Measurements from ENCODE around the gene SUSD2. TPM values are rescaled to one million over a fixed set of nuclear protein-coding genes. Genes with fewer than 3 reads are reported as not detected.

SUSD2 gene
- total RNA-seq, 1 experiment from 2014 or later, result 0.26 TPM

- peak overlapping the region; percentile 76; the same call in 1 of the 2 replicates for H3K27ac ChIP-seq (ENCODE audit: low read length)
- H3K9me2 ChIP-seq (replicated peaks; ENCODE audit: insufficient read depth, low read length), result no peaks in the 10 kb centered on the region
- no peaks in the 10 kb centered on the region for H3K36me3 ChIP-seq (ENCODE audit: insufficient read depth, low read length)
- H4K20me1 ChIP-seq (ENCODE audit: insufficient read depth, low read depth, low read length), result no peaks in the 10 kb centered on the region
- no peak overlapping the region for H2AFZ ChIP-seq (ENCODE audit: low read length)
- H3K27me3 ChIP-seq (ENCODE audit: low read length), result no peaks in the 10 kb centered on the region
- peaks cover 38% of the 10 kb centered on the region for H3K4me1 ChIP-seq (ENCODE audit: low read length)
- no peaks in the 10 kb centered on the region for H3K9me3 ChIP-seq (ENCODE audit: low read length)
- DNase-seq, result no peak
- H3K4me2 ChIP-seq (ENCODE audit: low read depth, low read length, poor library complexity, severe bottlenecking), result no peak overlapping the region
- no peak overlapping the region for H3K9ac ChIP-seq (ENCODE audit: low read length)
- H3K79me2 ChIP-seq (ENCODE audit: low read length), result no peaks in the 10 kb centered on the region
- no peak overlapping the region for H3K4me3 ChIP-seq (ENCODE audit: low read length)
Observed at GRCh38 chr22:24146791-24147353, 34.4 kb upstream of the SUSD2 start.

GRCh38 chr22:24147666-24148065, 33.6 kb upstream of the SUSD2 start:
- Histone ChIP-seq H3K4me2 (ENCODE audit: low read depth, low read length, poor library complexity, severe bottlenecking) (no peak overlapping the region), H3K79me2 (ENCODE audit: low read length) (no peaks in the 10 kb centered on the region), H3K4me1 (ENCODE audit: low read length) (peaks cover 38% of the 10 kb centered on the region), H3K27me3 (ENCODE audit: low read length) (no peaks in the 10 kb centered on the region), H3K9me3 (ENCODE audit: low read length) (no peaks in the 10 kb centered on the region), H3K27ac (ENCODE audit: low read length) (no peak overlapping the region), H4K20me1 (ENCODE audit: insufficient read depth, low read depth, low read length) (no peaks in the 10 kb centered on the region), H3K36me3 (ENCODE audit: insufficient read depth, low read length) (no peaks in the 10 kb centered on the region), H3K9ac (ENCODE audit: low read length) (no peak overlapping the region), H3K9me2 (replicated peaks; ENCODE audit: insufficient read depth, low read length) (no peaks in the 10 kb centered on the region), H3K4me3 (ENCODE audit: low read length) (no peak overlapping the region), H2AFZ (ENCODE audit: low read length) (no peak overlapping the region)
- no peak for DNase-seq

GRCh38 chr22:24148266-24149197, 32.8 kb upstream of the SUSD2 start:
- Histone ChIP-seq H3K9ac (ENCODE audit: low read length) (no peak overlapping the region), H3K27ac (ENCODE audit: low read length) (no peak overlapping the region), H2AFZ (ENCODE audit: low read length) (no peak overlapping the region), H3K9me2 (replicated peaks; ENCODE audit: insufficient read depth, low read length) (no peaks in the 10 kb centered on the region), H4K20me1 (ENCODE audit: insufficient read depth, low read depth, low read length) (no peaks in the 10 kb centered on the region), H3K36me3 (ENCODE audit: insufficient read depth, low read length) (no peaks in the 10 kb centered on the region), H3K4me1 (ENCODE audit: low read length) (peaks cover 37% of the 10 kb centered on the region), H3K9me3 (ENCODE audit: low read length) (no peaks in the 10 kb centered on the region), H3K79me2 (ENCODE audit: low read length) (no peaks in the 10 kb centered on the region), H3K4me3 (ENCODE audit: low read length) (no peak overlapping the region), H3K4me2 (ENCODE audit: low read depth, low read length, poor library complexity, severe bottlenecking) (no peak overlapping the region), H3K27me3 (ENCODE audit: low read length) (no peaks in the 10 kb centered on the region)
- DNase-seq, result no peak

GRCh38 chr22:24149198-24149590, 32.1 kb upstream of the SUSD2 start:
- no peak overlapping the region for H2AFZ ChIP-seq (ENCODE audit: low read length)
- H3K9me2 ChIP-seq (replicated peaks; ENCODE audit: insufficient read depth, low read length), result no peaks in the 10 kb centered on the region
- DNase-seq, result no peak
- H3K79me2 ChIP-seq (ENCODE audit: low read length), result no peaks in the 10 kb centered on the region
- peaks cover 36% of the 10 kb centered on the region for H3K4me1 ChIP-seq (ENCODE audit: low read length)
- H3K36me3 ChIP-seq (ENCODE audit: insufficient read depth, low read length), result no peaks in the 10 kb centered on the region
- no peak overlapping the region for H3K4me2 ChIP-seq (ENCODE audit: low read depth, low read length, poor library complexity, severe bottlenecking)
- H3K9me3 ChIP-seq (ENCODE audit: low read length), result no peaks in the 10 kb centered on the region
- H3K9ac ChIP-seq (ENCODE audit: low read length), result no peak overlapping the region
- no peaks in the 10 kb centered on the region for H4K20me1 ChIP-seq (ENCODE audit: insufficient read depth, low read depth, low read length)
- no peak overlapping the region for H3K27ac ChIP-seq (ENCODE audit: low read length)
- H3K27me3 ChIP-seq (ENCODE audit: low read length), result no peaks in the 10 kb centered on the region
- no peak overlapping the region for H3K4me3 ChIP-seq (ENCODE audit: low read length)

GRCh38 chr22:24153353-24153752, 27.9 kb upstream of the SUSD2 start:
- Histone ChIP-seq H3K27ac (ENCODE audit: low read length) (peak overlapping the region; percentile 45), H4K20me1 (ENCODE audit: insufficient read depth, low read depth, low read length) (no peaks in the 10 kb centered on the region), H2AFZ (ENCODE audit: low read length) (no peak overlapping the region), H3K4me3 (ENCODE audit: low read length) (no peak overlapping the region), H3K27me3 (ENCODE audit: low read length) (no peaks in the 10 kb centered on the region), H3K4me2 (ENCODE audit: low read depth, low read length, poor library complexity, severe bottlenecking) (no peak overlapping the region), H3K9ac (ENCODE audit: low read length) (peak overlapping the region; percentile 38), H3K79me2 (ENCODE audit: low read length) (peaks cover 16% of the 10 kb centered on the region), H3K36me3 (ENCODE audit: insufficient read depth, low read length) (no peaks in the 10 kb centered on the region), H3K9me2 (replicated peaks; ENCODE audit: insufficient read depth, low read length) (no peaks in the 10 kb centered on the region), H3K9me3 (ENCODE audit: low read length) (no peaks in the 10 kb centered on the region), H3K4me1 (ENCODE audit: low read length) (peaks cover 31% of the 10 kb centered on the region)
- no peak for DNase-seq

GRCh38 chr22:24153959-24154358, 27.3 kb upstream of the SUSD2 start:
- Histone ChIP-seq H3K36me3 (ENCODE audit: insufficient read depth, low read length) (no peaks in the 10 kb centered on the region), H2AFZ (ENCODE audit: low read length) (no peak overlapping the region), H3K9ac (ENCODE audit: low read length) (peak overlapping the region; percentile 38; the same call in 1 of the 2 replicates), H3K9me3 (ENCODE audit: low read length) (no peaks in the 10 kb centered on the region), H4K20me1 (ENCODE audit: insufficient read depth, low read depth, low read length) (no peaks in the 10 kb centered on the region), H3K9me2 (replicated peaks; ENCODE audit: insufficient read depth, low read length) (no peaks in the 10 kb centered on the region), H3K4me2 (ENCODE audit: low read depth, low read length, poor library complexity, severe bottlenecking) (no peak overlapping the region), H3K4me1 (ENCODE audit: low read length) (peaks cover 37% of the 10 kb centered on the region), H3K4me3 (ENCODE audit: low read length) (no peak overlapping the region), H3K27me3 (ENCODE audit: low read length) (no peaks in the 10 kb centered on the region), H3K79me2 (ENCODE audit: low read length) (peaks cover 22% of the 10 kb centered on the region), H3K27ac (ENCODE audit: low read length) (peak overlapping the region; percentile 45)
- DNase-seq, result no peak

- Histone ChIP-seq H3K4me3 (ENCODE audit: low read length) (peak overlapping the region; percentile 78; the same call in 1 of the 2 replicates), H3K9me3 (ENCODE audit: low read length) (no peaks in the 10 kb centered on the region), H2AFZ (ENCODE audit: low read length) (no peak overlapping the region), H3K27me3 (ENCODE audit: low read length) (no peaks in the 10 kb centered on the region), H3K4me1 (ENCODE audit: low read length) (peaks cover 46% of the 10 kb centered on the region), H3K9me2 (replicated peaks; ENCODE audit: insufficient read depth, low read length) (no peaks in the 10 kb centered on the region), H3K79me2 (ENCODE audit: low read length) (peaks cover 31% of the 10 kb centered on the region), H4K20me1 (ENCODE audit: insufficient read depth, low read depth, low read length) (no peaks in the 10 kb centered on the region), H3K4me2 (ENCODE audit: low read depth, low read length, poor library complexity, severe bottlenecking) (peak overlapping the region; percentile 91), H3K27ac (ENCODE audit: low read length) (peak overlapping the region; percentile 93; the same call in 1 of the 2 replicates), H3K9ac (ENCODE audit: low read length) (peak overlapping the region; percentile 94), H3K36me3 (ENCODE audit: insufficient read depth, low read length) (no peaks in the 10 kb centered on the region)
- DNase-seq, result no peak
Observed at GRCh38 chr22:24154826-24155225, 26.5 kb upstream of the SUSD2 start.

- H3K4me2 ChIP-seq (ENCODE audit: low read depth, low read length, poor library complexity, severe bottlenecking), result peak overlapping the region; percentile 91
- peak overlapping the region; percentile 78 for H3K4me3 ChIP-seq (ENCODE audit: low read length)
- H3K9me3 ChIP-seq (ENCODE audit: low read length), result no peaks in the 10 kb centered on the region
- H4K20me1 ChIP-seq (ENCODE audit: insufficient read depth, low read depth, low read length), result no peaks in the 10 kb centered on the region
- no peaks in the 10 kb centered on the region for H3K9me2 ChIP-seq (replicated peaks; ENCODE audit: insufficient read depth, low read length)
- H3K36me3 ChIP-seq (ENCODE audit: insufficient read depth, low read length), result no peaks in the 10 kb centered on the region
- H2AFZ ChIP-seq (ENCODE audit: low read length), result no peak overlapping the region; the same call in 1 of the 2 replicates
- peaks cover 55% of the 10 kb centered on the region for H3K4me1 ChIP-seq (ENCODE audit: low read length)
- peak overlapping the region; percentile 94 for H3K9ac ChIP-seq (ENCODE audit: low read length)
- peak; percentile 91 for DNase-seq
- H3K27ac ChIP-seq (ENCODE audit: low read length), result peak overlapping the region; percentile 93
- peaks cover 40% of the 10 kb centered on the region for H3K79me2 ChIP-seq (ENCODE audit: low read length)
- no peaks in the 10 kb centered on the region for H3K27me3 ChIP-seq (ENCODE audit: low read length)
Observed at GRCh38 chr22:24155627-24156140, 25.6 kb upstream of the SUSD2 start.

Data from Karpas-422 (cell line).